Heart left ventricle (tissue), 16 donors: ENCODE measurements around the gene FAM234A. TPM values are rescaled to one million over a fixed set of nuclear protein-coding genes. Genes with fewer than 3 reads are reported as not detected.

Source experiments
- ATAC-seq, 4 donors: fragments of 200-7000 bp; cut with Tn5 transposase; one replicate each; pipeline ENCODE4 v1.9.1; 2020 to 2022; ENCODE audit warnings: moderate library complexity in 4 of 4, mild to moderate bottlenecking in 3 of 4, moderate number of reproducible peaks in 1 of 4
- DNase-seq, 5 donors: peaks; one replicate each; pipeline ENCODE4 v3.0.0-alpha.2; 2020
- H3K27ac ChIP-seq, 12 donors: fragments of 200-600 bp; sonication (generic) in 4 of 12; one replicate each; pipeline versions ENCODE4 v1.5.0 to v1.8.0; 2016 to 2022; ENCODE audit warnings: mild to moderate bottlenecking in 2 of 12
- H3K27me3 ChIP-seq, 9 donors: fragments of 200-600 bp; sonication (generic) in 2 of 9; one replicate each; pipeline versions ENCODE4 v1.5.1 to v1.8.0; 2016 to 2022; ENCODE audit warnings: mild to moderate bottlenecking in 3 of 9
- H3K36me3 ChIP-seq, 9 donors: fragments of 200-600 bp; sonication (generic) in 2 of 9; one replicate each; pipeline versions ENCODE4 v1.5.0 to v1.8.0; 2018 to 2022; ENCODE audit warnings: mild to moderate bottlenecking in 2 of 9
- H3K4me1 ChIP-seq, 12 donors: fragments of 200-600 bp; sonication (generic) in 4 of 12; one replicate each; pipeline versions ENCODE4 v1.5.0 to v1.8.0; 2016 to 2022; ENCODE audit warnings: mild to moderate bottlenecking in 3 of 12
- H3K4me3 ChIP-seq, 12 donors: fragments of 200-600 bp; sonication (generic) in 4 of 12; one replicate each; pipeline versions ENCODE4 v1.5.0 to v1.8.0; 2017 to 2022; ENCODE audit warnings: mild to moderate bottlenecking in 9 of 12, moderate library complexity in 4 of 12
- H3K9me3 ChIP-seq, 12 donors: fragments of 200-600 bp; sonication (generic) in 4 of 12; one replicate each; pipeline versions ENCODE4 v1.5.0 to v1.8.0; 2016 to 2022; ENCODE audit warnings: mild to moderate bottlenecking in 1 of 12
- CTCF ChIP-seq, 12 donors: fragments of 200-600 bp; sonication (generic) in 4 of 12; IDR thresholded peaks; one replicate each; pipeline versions ENCODE4 v1.5.0 to v1.8.0; 2018 to 2022; ENCODE audit warnings: antibody characterized with exemption in 12 of 12, mild to moderate bottlenecking in 5 of 12
- POLR2A ChIP-seq, 2 donors: fragments of 450-650 bp; IDR thresholded peaks; one replicate each; pipeline ENCODE4 v1.6.1; 2017; ENCODE audit warnings: antibody characterized with exemption in 2 of 2, mild to moderate bottlenecking in 2 of 2, moderate library complexity in 2 of 2
- WGBS, 4 donors: extraction: QIAGEN DNeasy Blood & Tissue Kit in 2 of 4; methylation state at CpG; one replicate each; pipeline versions ENCODE4 v1.1.5 to v1.1.7; 2013 to 2018; 5-methylcytosine and 5-hydroxymethylcytosine counted together
- intact Hi-C, 10 donors: fragments of 100-400 bp; cut with DNase I; formaldehyde crosslinking; loops; one replicate each; pipeline versions ENCODE4 v1.11.1 to v1.14.2; 2022
- polyA plus RNA-seq, 2 donors: library from polyadenylated mRNA; stranded (reverse); fragments of 200-250 nt; gene quantifications; one replicate each; pipeline ENCODE4 v1.2.3, GENCODE V29; 2013
- total RNA-seq, 9 donors: library from RNA; depleted of rRNA in 2 of 9; stranded (reverse); fragments of >200 nt in 2 of 9; fragmentation: NEBNext Ultra II Directional in 3 of 9; extraction: Animal tissue kit (Norgen Biotek cat#: 25700) in 3 of 9; gene quantifications; one replicate each; pipeline versions ENCODE4 v1.1.0 to v1.2.4, GENCODE V29; 2016 to 2023
- donor health status: ischemic (EF 13 %, LVEDD 7.1; RV severe dilation, severe dysfunction).
- donor health status: healthy with polysubstance abuse.
- donor health status: DM: no; HTN: yes; CAD: no.
- donor health status: DM: no; HTN: no; CAD: no.
- donor health status: ischemic (EF 25% LVEDD 6.9; RV normal size, moderate dysfunction).
- donor health status: ischemic (EF 25% LVEDD 5.7; RV mildly dilated, moderate dysfunction).
- donor health status: healthy.
- donor health status: DM: yes; HTN: yes; CAD: no.
- donor health status: ischemic (EF 35%, LVEDD 5.7; RV mildly dilated, moderate dysfunction).
- donor health status: nonischemic (EF 11% LVEDD 7.7; RV severe dilation, severe dysfunction).
- donor health status: DM: yes; HTN: yes; CAD: no.
- donor health status: PGD.
- donor health status: ischemic (EF 29% LVEDD 5.4; RV normal size, mild dysfunction).
- donor health status: nonischemic (EF 23%, LVEDD 6.1; RV moderate dilation, normal function).

The FAM234A gene
- total and polyA plus RNA-seq, 11 donors, result 110 to 201 (median 146) TPM

- H3K9me3 ChIP-seq, result no peaks in the 10 kb centered on the region
- intact Hi-C loops, result no loop called here
- no peak for TF ChIP-seq CTCF (IDR thresholded peaks at IDR 0.05)
- TF ChIP-seq POLR2A (IDR thresholded peaks at IDR 0.05), result no peak
- H3K4me3 ChIP-seq, result no peak overlapping the region
- H3K27me3 ChIP-seq, result no peaks in the 10 kb centered on the region
- WGBS, 4 donors, result 92 to 95% (median 94%) methylated on average over 22 to 29 of the region's 29 CpGs
- peaks cover 0 to 74% (median 63%) of the 10 kb centered on the region in 9 donors for H3K36me3 ChIP-seq
- no peak overlapping the region for H3K27ac ChIP-seq
- ATAC-seq (no peak), DNase-seq (peak in 1 of 5 donors; percentile 58)
- no peaks in the 10 kb centered on the region for H3K4me1 ChIP-seq
Measured at GRCh38 chr16:262121-262745, 27.6 kb downstream of the FAM234A start.

- DNase-seq (peak in 1 of 5 donors; percentile 65), ATAC-seq (no peak)
- Histone ChIP-seq H3K36me3 (peaks cover 0 to 69% (median 59%) of the 10 kb centered on the region in 9 donors), H3K9me3 (no peaks in the 10 kb centered on the region), H3K27me3 (no peaks in the 10 kb centered on the region), H3K4me1 (no peaks in the 10 kb centered on the region), H3K4me3 (no peak overlapping the region), H3K27ac (no peak overlapping the region)
- intact Hi-C loops, result no loop called here
- WGBS, 4 donors, result 91 to 97% (median 96%) methylated on average over 25 to 35 of the region's 35 CpGs
- TF ChIP-seq CTCF (IDR thresholded peaks at IDR 0.05) (no peak), POLR2A (IDR thresholded peaks at IDR 0.05) (no peak)
Measured at GRCh38 chr16:263182-263774, 28.7 kb downstream of the FAM234A start.

- no peak overlapping the region for H3K4me3 ChIP-seq
- intact Hi-C loops, result no loop called here
- no peak for TF ChIP-seq CTCF (IDR thresholded peaks at IDR 0.05)
- TF ChIP-seq POLR2A (IDR thresholded peaks at IDR 0.05), result no peak
- H3K9me3 ChIP-seq, result no peaks in the 10 kb centered on the region
- ATAC-seq (no peak), DNase-seq (peak in 1 of 5 donors; percentile 65)
- peaks cover 0 to 66% (median 59%) of the 10 kb centered on the region in 9 donors for H3K36me3 ChIP-seq
- no peak overlapping the region for H3K27ac ChIP-seq
- H3K4me1 ChIP-seq, result no peaks in the 10 kb centered on the region
- 90 to 96% (median 94%) methylated on average over 17 of the region's 17 CpGs for WGBS, 4 donors
- H3K27me3 ChIP-seq, result no peaks in the 10 kb centered on the region
Measured at GRCh38 chr16:263944-264343, 29.3 kb downstream of the FAM234A start.

- DNase-seq, result peak in 1 of 5 donors; percentile 56
Measured at GRCh38 chr16:264440-264951, 29.9 kb downstream of the FAM234A start.

More at GRCh38 chr16:264440-264951, 29.9 kb downstream of the FAM234A start:
- no peaks in the 10 kb centered on the region for H3K27me3 ChIP-seq
- TF ChIP-seq POLR2A (IDR thresholded peaks at IDR 0.05), result no peak
- TF ChIP-seq CTCF (IDR thresholded peaks at IDR 0.05), result no peak
- no peak overlapping the region for H3K27ac ChIP-seq
- no peaks in the 10 kb centered on the region for H3K9me3 ChIP-seq
- 81 to 93% (median 89%) methylated on average over 9 to 23 of the region's 23 CpGs for WGBS, 4 donors
- H3K4me1 ChIP-seq, result no peaks in the 10 kb centered on the region
- H3K4me3 ChIP-seq, result no peak overlapping the region
- ATAC-seq, result no peak
- peaks cover 0 to 61% (median 54%) of the 10 kb centered on the region in 9 donors for H3K36me3 ChIP-seq
- intact Hi-C loops, result no loop called here
